Breast epithelium (tissue), 4 donors: ENCODE measurements around the gene PHACTR1. TPM values are rescaled to one million over a fixed set of nuclear protein-coding genes. Genes with fewer than 3 reads are reported as not detected.

Source experiments
- DNase-seq, 2 donors: peaks; one replicate each; pipeline ENCODE4 v3.0.0-alpha.2; 2019; ENCODE audit warnings: low spot score in 2 of 2
- H3K27ac ChIP-seq, 2 donors: fragments of 200-600 bp; sonication (generic) in 1 of 2; one replicate each; pipeline ENCODE4 v1.5.1; 2016 to 2019; ENCODE audit warnings: mild to moderate bottlenecking in 1 of 2
- H3K27me3 ChIP-seq, 2 donors: fragments of 200-600 bp; sonication (generic) in 1 of 2; one replicate each; pipeline versions ENCODE4 v1.5.1 to v1.6.0; 2017 to 2019; ENCODE audit warnings: control low read depth in 1 of 2, mild to moderate bottlenecking in 1 of 2
- H3K36me3 ChIP-seq: fragments of 200-600 bp; one replicate; pipeline ENCODE4 v1.5.1; 2019
- H3K4me1 ChIP-seq, 2 donors: fragments of 200-600 bp; sonication (generic); one replicate each; pipeline ENCODE4 v1.5.1; 2016 to 2019; ENCODE audit warnings: control low read depth in 1 of 2
- H3K4me3 ChIP-seq, 3 donors: fragments of 200-600 bp; sonication (generic); 1 replicate in 2 of 3; 2 replicates in 1 of 3; pipeline ENCODE4 v1.5.1; 2016 to 2019; ENCODE audit warnings: mild to moderate bottlenecking in 3 of 3, moderate library complexity in 2 of 3
- H3K9me3 ChIP-seq, 2 donors: fragments of 200-600 bp; sonication (generic) in 1 of 2; one replicate each; pipeline ENCODE4 v1.5.1; 2016 to 2019; ENCODE audit warnings: control low read depth in 1 of 2
- POLR2A ChIP-seq: fragments of 450-650 bp; IDR thresholded peaks from one replicate; pipeline ENCODE4 v1.6.1; 2016; ENCODE audit warnings: antibody characterized with exemption, mild to moderate bottlenecking, moderate library complexity
- POLR2AphosphoS5 ChIP-seq, 3 donors: sonication (generic); formaldehyde crosslinking; IDR thresholded peaks; one replicate each; pipeline ENCODE4 v1.6.1; 2017; ENCODE audit warnings: antibody characterized with exemption in 3 of 3
- intact Hi-C: fragments of 100-400 bp; cut with DNase I; formaldehyde crosslinking; loops from one replicate; pipeline ENCODE4 v1.15.1; 2023; ENCODE audit warnings: low total_unique reads
- total RNA-seq, 3 donors: library from RNA; depleted of rRNA; stranded (reverse); fragments of >200 nt; gene quantifications; one replicate each; pipeline ENCODE4 v1.1.0, GENCODE V29; 2016
- TF ChIP-seq, protein P1 (sequence below), 3 donors: fragments of 450-650 bp; IDR thresholded peaks; one replicate each; pipeline ENCODE4 v1.5.1; 2016 to 2017; ENCODE audit warnings: antibody characterized with exemption in 3 of 3, mild to moderate bottlenecking in 3 of 3, moderate library complexity in 3 of 3

Gene PHACTR1
- total RNA-seq, 3 donors from 2014 or later: 4.1 to 5.6 (median 4.6) TPM

- Histone ChIP-seq H3K9me3 (no peaks in the 10 kb centered on the region), H3K4me1 (no peaks in the 10 kb centered on the region), H3K27ac (no peak overlapping the region), H3K27me3 (no peaks in the 10 kb centered on the region), H3K36me3 (no peaks in the 10 kb centered on the region), H3K4me3 (no peak overlapping the region)
- TF ChIP-seq, protein P1, sequence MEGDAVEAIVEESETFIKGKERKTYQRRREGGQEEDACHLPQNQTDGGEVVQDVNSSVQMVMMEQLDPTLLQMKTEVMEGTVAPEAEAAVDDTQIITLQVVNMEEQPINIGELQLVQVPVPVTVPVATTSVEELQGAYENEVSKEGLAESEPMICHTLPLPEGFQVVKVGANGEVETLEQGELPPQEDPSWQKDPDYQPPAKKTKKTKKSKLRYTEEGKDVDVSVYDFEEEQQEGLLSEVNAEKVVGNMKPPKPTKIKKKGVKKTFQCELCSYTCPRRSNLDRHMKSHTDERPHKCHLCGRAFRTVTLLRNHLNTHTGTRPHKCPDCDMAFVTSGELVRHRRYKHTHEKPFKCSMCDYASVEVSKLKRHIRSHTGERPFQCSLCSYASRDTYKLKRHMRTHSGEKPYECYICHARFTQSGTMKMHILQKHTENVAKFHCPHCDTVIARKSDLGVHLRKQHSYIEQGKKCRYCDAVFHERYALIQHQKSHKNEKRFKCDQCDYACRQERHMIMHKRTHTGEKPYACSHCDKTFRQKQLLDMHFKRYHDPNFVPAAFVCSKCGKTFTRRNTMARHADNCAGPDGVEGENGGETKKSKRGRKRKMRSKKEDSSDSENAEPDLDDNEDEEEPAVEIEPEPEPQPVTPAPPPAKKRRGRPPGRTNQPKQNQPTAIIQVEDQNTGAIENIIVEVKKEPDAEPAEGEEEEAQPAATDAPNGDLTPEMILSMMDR (IDR thresholded peaks at IDR 0.05): no peak
- TF ChIP-seq POLR2A (no peak), POLR2AphosphoS5 (IDR thresholded peaks at IDR 0.05) (no peak)
- DNase-seq: no peak
- intact Hi-C loops: no loop called here
Observed at GRCh38 chr6:12990162-12990561, 273.6 kb downstream of the PHACTR1 start.

GRCh38 chr6:12991435-12991834 lies 274.9 kb downstream of the PHACTR1 start:
- intact Hi-C loops: no loop called here
- Histone ChIP-seq H3K27me3 (no peaks in the 10 kb centered on the region), H3K4me1 (no peaks in the 10 kb centered on the region), H3K4me3 (no peak overlapping the region), H3K9me3 (no peaks in the 10 kb centered on the region), H3K27ac (no peak overlapping the region), H3K36me3 (no peaks in the 10 kb centered on the region)
- DNase-seq: no peak
- no peak for TF ChIP-seq POLR2A
- no peak for TF ChIP-seq POLR2AphosphoS5 (IDR thresholded peaks at IDR 0.05)
- TF ChIP-seq, protein P1 (IDR thresholded peaks at IDR 0.05): no peak

DNA sequence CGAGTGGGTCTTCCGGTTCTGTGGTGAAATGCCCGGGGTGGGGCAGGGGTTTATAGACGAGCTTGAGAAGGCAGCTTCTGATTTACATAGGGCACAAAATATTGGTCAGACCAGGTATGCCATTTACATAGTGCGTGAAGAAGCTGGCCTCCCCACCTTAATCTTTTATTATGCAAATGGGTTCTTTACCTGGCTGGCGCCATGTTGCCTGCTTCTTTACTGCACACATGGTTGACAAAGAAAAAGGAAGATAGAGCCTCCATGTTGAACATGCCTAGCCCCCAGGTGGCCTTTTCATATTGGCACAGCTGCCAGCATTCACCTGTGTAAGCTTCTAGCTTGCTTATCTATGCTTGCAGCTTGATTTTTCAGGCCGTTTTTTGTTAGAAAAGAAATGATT lies 276.2 kb downstream of the PHACTR1 start:
- H3K4me1 ChIP-seq: no peaks in the 10 kb centered on the region
- no peak for DNase-seq
- intact Hi-C loops: no loop called here

GRCh38 chr6:12993283-12993898 lies 276.8 kb downstream of the PHACTR1 start:
- TF ChIP-seq POLR2AphosphoS5 (IDR thresholded peaks at IDR 0.05): no peak
- no peak for TF ChIP-seq POLR2A
- TF ChIP-seq, protein P1 (IDR thresholded peaks at IDR 0.05): no peak

More for the DNA sequence above, 276.2 kb downstream of the PHACTR1 start:
- no peak overlapping the region for H3K27ac ChIP-seq
- no peaks in the 10 kb centered on the region for H3K27me3 ChIP-seq
- no peaks in the 10 kb centered on the region for H3K9me3 ChIP-seq
- no peak for TF ChIP-seq POLR2A
- TF ChIP-seq, protein P1 (IDR thresholded peaks at IDR 0.05): no peak
- no peak overlapping the region for H3K4me3 ChIP-seq
- no peaks in the 10 kb centered on the region for H3K36me3 ChIP-seq

GRCh38 chr6:12995419-12995818 lies 278.9 kb downstream of the PHACTR1 start:
- Histone ChIP-seq H3K4me1 (no peaks in the 10 kb centered on the region), H3K27ac (no peak overlapping the region), H3K9me3 (no peaks in the 10 kb centered on the region), H3K27me3 (no peaks in the 10 kb centered on the region), H3K4me3 (no peak overlapping the region), H3K36me3 (no peaks in the 10 kb centered on the region)
- no peak for DNase-seq
- TF ChIP-seq, protein P1 (IDR thresholded peaks at IDR 0.05): no peak
- no peak for TF ChIP-seq POLR2A
- intact Hi-C loops: no loop called here

More at GRCh38 chr6:12993283-12993898, 276.8 kb downstream of the PHACTR1 start:
- Histone ChIP-seq H3K4me1 (no peaks in the 10 kb centered on the region), H3K9me3 (no peaks in the 10 kb centered on the region), H3K27me3 (no peaks in the 10 kb centered on the region), H3K27ac (no peak overlapping the region), H3K4me3 (no peak overlapping the region), H3K36me3 (no peaks in the 10 kb centered on the region)
- DNase-seq: no peak
- intact Hi-C loops: no loop called here
